Measurements from ENCODE around the gene APCDD1. TPM values are rescaled to one million over a fixed set of nuclear protein-coding genes. Genes with fewer than 3 reads are reported as not detected.
"Not testable (repeated sequence)": the region's sequence is repeated elsewhere in the genome, so short reads cannot be mapped to it uniquely, and the experiment has no call there.

Gene APCDD1
- total and polyA plus RNA-seq, 2 of the 13 experiments (the other 11 are each of a cell fraction or from before 2014, with no cell fraction given) = 2.1 to 8.6 TPM

DNA sequence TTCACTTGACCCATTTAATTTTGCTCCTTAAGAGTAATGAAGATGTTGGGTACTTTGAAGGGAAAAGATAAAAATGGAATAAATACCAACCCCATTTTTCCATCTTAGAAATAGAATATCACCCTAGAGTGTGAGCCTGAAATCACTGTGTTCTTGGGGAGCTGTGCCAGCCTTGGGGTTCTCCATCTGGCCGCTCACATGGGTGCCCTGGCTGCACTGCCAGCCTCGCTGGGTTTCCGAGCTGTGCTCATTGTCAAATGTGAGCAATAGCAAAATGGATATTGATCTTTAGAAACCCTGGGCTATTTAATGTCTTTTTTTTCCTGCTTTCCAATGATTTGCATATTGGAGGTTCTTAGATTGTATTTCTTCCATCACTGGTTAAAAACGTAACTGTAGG is 9.3 kb downstream of the APCDD1 start:
- H3K27ac ChIP-seq (ENCODE audit: extremely low read length, insufficient read depth, low read length) = peak overlapping the region; percentile 56
- DNase-seq (ENCODE audit: low spot score) (no peak), ATAC-seq (no peak; the same call in 1 of the 3 replicates), FAIRE-seq (no peak)
- no peaks in the 10 kb centered on the region for H3K36me3 ChIP-seq (replicated peaks in 1 of 2; ENCODE audit: control insufficient read depth in 1 of 2, insufficient read depth in 2 of 2, low read length in 2 of 2)
- no TSS peak for BruUV-seq (replicated peaks)
- H3K9ac ChIP-seq (ENCODE audit: insufficient read depth, low read depth, low read length) = no peak overlapping the region
- no peaks in the 10 kb centered on the region for H4K20me1 ChIP-seq (ENCODE audit: insufficient read depth, low read length)
- TF ChIP-seq RBFOX2 (IDR thresholded peaks at IDR 0.05; ENCODE audit: low read depth, low read length) = 0 out of 2 replicates have a peak, but pooled peaks have one; percentile 25
- TF ChIP-seq, protein P1, sequence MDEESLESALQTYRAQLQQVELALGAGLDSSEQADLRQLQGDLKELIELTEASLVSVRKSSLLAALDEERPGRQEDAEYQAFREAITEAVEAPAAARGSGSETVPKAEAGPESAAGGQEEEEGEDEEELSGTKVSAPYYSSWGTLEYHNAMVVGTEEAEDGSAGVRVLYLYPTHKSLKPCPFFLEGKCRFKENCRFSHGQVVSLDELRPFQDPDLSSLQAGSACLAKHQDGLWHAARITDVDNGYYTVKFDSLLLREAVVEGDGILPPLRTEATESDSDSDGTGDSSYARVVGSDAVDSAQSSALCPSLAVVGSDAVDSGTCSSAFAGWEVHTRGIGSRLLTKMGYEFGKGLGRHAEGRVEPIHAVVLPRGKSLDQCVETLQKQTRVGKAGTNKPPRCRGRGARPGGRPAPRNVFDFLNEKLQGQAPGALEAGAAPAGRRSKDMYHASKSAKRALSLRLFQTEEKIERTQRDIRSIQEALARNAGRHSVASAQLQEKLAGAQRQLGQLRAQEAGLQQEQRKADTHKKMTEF (CRISPR knock-in tag; IDR thresholded peaks at IDR 0.05) = no peak
- H3K9me3 ChIP-seq (ENCODE audit: low read length) = no peaks in the 10 kb centered on the region
- in situ Hi-C loops (cut with HindIII; ENCODE audit: extremely low pct_ligation_motif_present, low pct_unique_long_range_greater_than_20kb) (no loop called here), intact Hi-C loops (cut with micrococcal nuclease; ENCODE audit: unreplicated experiment) (no loop called here)
- ChIA-PET CTCF (ENCODE audit: low intra/inter-chr PET ratio, low total read pairs) (no interaction called here), POLR2A (no interaction called here)
- no peaks in the 10 kb centered on the region for H3K79me2 ChIP-seq (ENCODE audit: insufficient read depth, low read length)
- no peaks in the 10 kb centered on the region for H3K27me3 ChIP-seq (ENCODE audit: control insufficient read depth in 1 of 2, insufficient read depth in 2 of 2, low read length in 2 of 2)
- no peak overlapping the region for H2AFZ ChIP-seq (ENCODE audit: low read length)
- H3K4me1 ChIP-seq (ENCODE audit: insufficient read depth, low read length) = peaks cover 52% of the 10 kb centered on the region
- H3K4me2 ChIP-seq (ENCODE audit: low read depth, low read length) = peak overlapping the region; percentile 45
- no peak overlapping the region for H3K4me3 ChIP-seq (replicated peaks in 1 of 3; ENCODE audit: insufficient read depth in 1 of 3, low read depth in 2 of 3, low read length in 3 of 3)
- WGBS (ENCODE audit: low lambda C conversion rate) = 52% methylated on average over 4 of the region's 4 CpGs

DNA sequence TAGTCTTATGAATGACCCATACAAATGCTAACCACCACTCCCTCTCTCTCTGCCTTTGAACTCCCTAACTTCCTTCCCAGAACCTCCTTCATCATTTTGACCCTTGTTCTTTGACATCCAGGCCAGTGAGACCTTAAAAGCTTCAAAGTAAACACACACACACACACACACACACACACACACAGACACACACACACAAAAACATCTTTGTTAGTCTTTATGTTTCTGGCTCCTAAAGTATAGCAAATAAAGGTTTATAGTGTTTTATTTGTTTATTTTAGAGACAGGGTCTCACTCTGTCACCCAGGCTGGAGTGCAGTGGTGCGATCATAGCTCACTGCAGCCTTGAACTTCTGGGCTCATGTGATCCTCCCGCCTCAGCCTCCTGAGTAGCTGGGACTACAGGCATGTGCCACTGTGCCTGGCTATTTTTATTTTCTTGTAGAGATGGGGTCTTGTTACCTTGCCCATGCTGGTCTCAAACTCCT is 9.8 kb downstream of the APCDD1 start:
- POLR2A ChIA-PET; H3K9me3 ChIP-seq (ENCODE audit: low read length); H3K4me3 ChIP-seq (replicated peaks in 1 of 3; ENCODE audit: insufficient read depth in 1 of 3, low read depth in 2 of 3, low read length in 3 of 3); H3K79me2 ChIP-seq (ENCODE audit: insufficient read depth, low read length); H3K36me3 ChIP-seq (replicated peaks in 1 of 2; ENCODE audit: control insufficient read depth in 1 of 2, insufficient read depth in 2 of 2, low read length in 2 of 2); CTCF ChIA-PET (ENCODE audit: low intra/inter-chr PET ratio, low total read pairs); H4K20me1 ChIP-seq (ENCODE audit: insufficient read depth, low read length); H2AFZ ChIP-seq (ENCODE audit: low read length); BruUV-seq (replicated peaks); in situ Hi-C loops (cut with HindIII; ENCODE audit: extremely low pct_ligation_motif_present, low pct_unique_long_range_greater_than_20kb); intact Hi-C loops (cut with micrococcal nuclease; ENCODE audit: unreplicated experiment); H3K27me3 ChIP-seq (ENCODE audit: control insufficient read depth in 1 of 2, insufficient read depth in 2 of 2, low read length in 2 of 2); TF ChIP-seq CREM (CRISPR knock-in tag; IDR thresholded peaks at IDR 0.05): not testable (repeated sequence)
- FAIRE-seq (peak; percentile 85), ATAC-seq (peak; percentile 73), DNase-seq (ENCODE audit: low spot score) (peak; percentile 90)
- peaks cover 50% of the 10 kb centered on the region for H3K4me1 ChIP-seq (ENCODE audit: insufficient read depth, low read length)
- peak overlapping the region; percentile 56 for H3K27ac ChIP-seq (ENCODE audit: extremely low read length, insufficient read depth, low read length)
- H3K9ac ChIP-seq (ENCODE audit: insufficient read depth, low read depth, low read length) = peak overlapping the region; percentile 44; the same call in 1 of the 2 replicates
- 3% methylated on average over 2 of the region's 2 CpGs for WGBS (ENCODE audit: low lambda C conversion rate)
- H3K4me2 ChIP-seq (ENCODE audit: low read depth, low read length) = peak overlapping the region; percentile 45; the same call in 1 of the 2 replicates
- peak; percentile 49; the same call in 1 of the 2 replicates for TF ChIP-seq NFIC (IDR thresholded peaks at IDR 0.05; ENCODE audit: low read length)
- TF ChIP-seq EHMT2 (IDR thresholded peaks at IDR 0.05; ENCODE audit: borderline replicate concordance, low read depth, low read length) = 0 out of 2 replicates have a peak, but pooled peaks have one; percentile 36
- TF ChIP-seq DPF2 (CRISPR knock-in tag; IDR thresholded peaks at IDR 0.05; ENCODE audit: borderline replicate concordance, low read depth) = peak; percentile 80
- peak; percentile 64 for TF ChIP-seq CREM (IDR thresholded peaks at IDR 0.05)
- TF ChIP-seq, protein P2, sequence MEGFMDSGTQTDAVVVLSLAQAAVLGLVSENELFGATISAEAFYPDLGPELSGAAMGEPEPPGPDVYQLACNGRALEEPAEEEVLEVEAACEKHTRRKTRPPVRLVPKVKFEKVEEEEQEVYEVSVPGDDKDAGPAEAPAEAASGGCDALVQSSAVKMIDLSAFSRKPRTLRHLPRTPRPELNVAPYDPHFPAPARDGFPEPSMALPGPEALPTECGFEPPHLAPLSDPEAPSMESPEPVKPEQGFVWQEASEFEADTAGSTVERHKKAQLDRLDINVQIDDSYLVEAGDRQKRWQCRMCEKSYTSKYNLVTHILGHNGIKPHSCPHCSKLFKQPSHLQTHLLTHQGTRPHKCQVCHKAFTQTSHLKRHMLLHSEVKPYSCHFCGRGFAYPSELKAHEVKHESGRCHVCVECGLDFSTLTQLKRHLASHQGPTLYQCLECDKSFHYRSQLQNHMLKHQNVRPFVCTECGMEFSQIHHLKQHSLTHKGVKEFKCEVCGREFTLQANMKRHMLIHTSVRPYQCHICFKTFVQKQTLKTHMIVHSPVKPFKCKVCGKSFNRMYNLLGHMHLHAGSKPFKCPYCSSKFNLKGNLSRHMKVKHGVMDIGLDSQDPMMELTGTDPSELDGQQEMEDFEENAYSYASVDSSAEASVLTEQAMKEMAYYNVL (CRISPR knock-in tag; IDR thresholded peaks at IDR 0.05; ENCODE audit: borderline replicate concordance) = peak; percentile 40; the same call in 1 of the 2 replicates
- TF ChIP-seq ELF3 (CRISPR knock-in tag; IDR thresholded peaks at IDR 0.05) = peak; percentile 81
- peak; percentile 68; the same call in 1 of the 2 replicates for TF ChIP-seq NCOA2 (CRISPR knock-in tag; IDR thresholded peaks at IDR 0.05)
- TF ChIP-seq POGZ (CRISPR knock-in tag; IDR thresholded peaks at IDR 0.05) = 0 out of 2 replicates have a peak, but pooled peaks have one; percentile 31
- peak; percentile 60 for TF ChIP-seq SKI (IDR thresholded peaks at IDR 0.05; ENCODE audit: partially characterized antibody)

Data from HepG2 (cell line).